ENCODE results near the gene LEKR1. TPM values are rescaled to one million over a fixed set of nuclear protein-coding genes. Genes with fewer than 3 reads are reported as not detected.

Gene LEKR1
- total and polyA plus RNA-seq, 9 of the 15 experiments (the other 6 are each of a cell fraction or from before 2014, with no cell fraction given) = 0.76 to 1.8 (median 1.2) TPM

GRCh38 chr3:156826144-156826895, at the start of gene LEKR1 (continued):
- TF ChIP-seq, protein P1, sequence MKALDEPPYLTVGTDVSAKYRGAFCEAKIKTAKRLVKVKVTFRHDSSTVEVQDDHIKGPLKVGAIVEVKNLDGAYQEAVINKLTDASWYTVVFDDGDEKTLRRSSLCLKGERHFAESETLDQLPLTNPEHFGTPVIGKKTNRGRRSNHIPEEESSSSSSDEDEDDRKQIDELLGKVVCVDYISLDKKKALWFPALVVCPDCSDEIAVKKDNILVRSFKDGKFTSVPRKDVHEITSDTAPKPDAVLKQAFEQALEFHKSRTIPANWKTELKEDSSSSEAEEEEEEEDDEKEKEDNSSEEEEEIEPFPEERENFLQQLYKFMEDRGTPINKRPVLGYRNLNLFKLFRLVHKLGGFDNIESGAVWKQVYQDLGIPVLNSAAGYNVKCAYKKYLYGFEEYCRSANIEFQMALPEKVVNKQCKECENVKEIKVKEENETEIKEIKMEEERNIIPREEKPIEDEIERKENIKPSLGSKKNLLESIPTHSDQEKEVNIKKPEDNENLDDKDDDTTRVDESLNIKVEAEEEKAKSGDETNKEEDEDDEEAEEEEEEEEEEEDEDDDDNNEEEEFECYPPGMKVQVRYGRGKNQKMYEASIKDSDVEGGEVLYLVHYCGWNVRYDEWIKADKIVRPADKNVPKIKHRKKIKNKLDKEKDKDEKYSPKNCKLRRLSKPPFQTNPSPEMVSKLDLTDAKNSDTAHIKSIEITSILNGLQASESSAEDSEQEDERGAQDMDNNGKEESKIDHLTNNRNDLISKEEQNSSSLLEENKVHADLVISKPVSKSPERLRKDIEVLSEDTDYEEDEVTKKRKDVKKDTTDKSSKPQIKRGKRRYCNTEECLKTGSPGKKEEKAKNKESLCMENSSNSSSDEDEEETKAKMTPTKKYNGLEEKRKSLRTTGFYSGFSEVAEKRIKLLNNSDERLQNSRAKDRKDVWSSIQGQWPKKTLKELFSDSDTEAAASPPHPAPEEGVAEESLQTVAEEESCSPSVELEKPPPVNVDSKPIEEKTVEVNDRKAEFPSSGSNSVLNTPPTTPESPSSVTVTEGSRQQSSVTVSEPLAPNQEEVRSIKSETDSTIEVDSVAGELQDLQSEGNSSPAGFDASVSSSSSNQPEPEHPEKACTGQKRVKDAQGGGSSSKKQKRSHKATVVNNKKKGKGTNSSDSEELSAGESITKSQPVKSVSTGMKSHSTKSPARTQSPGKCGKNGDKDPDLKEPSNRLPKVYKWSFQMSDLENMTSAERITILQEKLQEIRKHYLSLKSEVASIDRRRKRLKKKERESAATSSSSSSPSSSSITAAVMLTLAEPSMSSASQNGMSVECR (CRISPR knock-in tag; IDR thresholded peaks at IDR 0.05) = peak; percentile 94
- TF ChIP-seq BCOR (IDR thresholded peaks at IDR 0.05) (no peak), CREB1 (IDR thresholded peaks at IDR 0.05) (peak; percentile 97), CREB1 (CRISPR knock-in tag; IDR thresholded peaks at IDR 0.05) (peak; percentile 96), HDAC1 (IDR thresholded peaks at IDR 0.05) (peak in 1 of 2 experiments; percentile 82; a peak in 2 of 4 replicates), MXI1 (IDR thresholded peaks at IDR 0.05; ENCODE audit: low read depth, low read length) (peak; percentile 79; the same call in 1 of the 2 replicates), ZNF174 (CRISPR knock-in tag; IDR thresholded peaks at IDR 0.05) (no peak), PHF20 (IDR thresholded peaks at IDR 0.05; ENCODE audit: partially characterized antibody) (peak; percentile 43), RNF2 (IDR thresholded peaks at IDR 0.05) (peak; percentile 22; the same call in 1 of the 2 replicates), XRCC5 (IDR thresholded peaks at IDR 0.05; ENCODE audit: low read depth, low read length) (peak; percentile 9; the same call in 1 of the 2 replicates), ZNF780A (CRISPR knock-in tag; IDR thresholded peaks at IDR 0.05) (no peak), ZNF436 (CRISPR knock-in tag; IDR thresholded peaks at IDR 0.05) (no peak), NBN (IDR thresholded peaks at IDR 0.05; ENCODE audit: low read depth) (peak; percentile 29), FIP1L1 (IDR thresholded peaks at IDR 0.05; ENCODE audit: low read depth, low read length, poor library complexity, severe bottlenecking) (peak; percentile 29), KLF6 (CRISPR knock-in tag; IDR thresholded peaks at IDR 0.05; ENCODE audit: borderline replicate concordance) (peak; percentile 21; the same call in 1 of the 2 replicates), UBTF (IDR thresholded peaks at IDR 0.05; ENCODE audit: borderline replicate concordance in 1 of 2, low read depth in 2 of 2, low read length in 2 of 2) (peak; percentile 77 to 83; a peak in 1 of 4 replicates), NCOA6 (IDR thresholded peaks at IDR 0.05) (peak; percentile 88), SMAD3 (CRISPR knock-in tag; conservative IDR thresholded peaks at IDR 0.05) (no peak), SIN3A (IDR thresholded peaks at IDR 0.05; ENCODE audit: borderline replicate concordance in 2 of 2, control insufficient read depth in 1 of 2, low read depth in 2 of 2, low read length in 2 of 2) (0 out of 4 replicates have a peak, but pooled peaks of 1 of the 2 experiments have one; percentile 54)
- TF ChIP-seq, protein P2, sequence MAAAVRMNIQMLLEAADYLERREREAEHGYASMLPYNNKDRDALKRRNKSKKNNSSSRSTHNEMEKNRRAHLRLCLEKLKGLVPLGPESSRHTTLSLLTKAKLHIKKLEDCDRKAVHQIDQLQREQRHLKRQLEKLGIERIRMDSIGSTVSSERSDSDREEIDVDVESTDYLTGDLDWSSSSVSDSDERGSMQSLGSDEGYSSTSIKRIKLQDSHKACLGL (CRISPR knock-in tag; IDR thresholded peaks at IDR 0.05; ENCODE audit: borderline replicate concordance, poor library complexity, severe bottlenecking) = no peak
- TF ChIP-seq, protein P3, sequence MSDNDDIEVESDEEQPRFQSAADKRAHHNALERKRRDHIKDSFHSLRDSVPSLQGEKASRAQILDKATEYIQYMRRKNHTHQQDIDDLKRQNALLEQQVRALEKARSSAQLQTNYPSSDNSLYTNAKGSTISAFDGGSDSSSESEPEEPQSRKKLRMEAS (CRISPR knock-in tag; IDR thresholded peaks at IDR 0.05) = peak; percentile 94

Data from K562 (cell line).